Measurements from ENCODE around the gene DICER1.

Gene DICER1

GRCh38 chr14:95048771-95049312 lies 108.5 kb downstream of the DICER1 start:
- Histone ChIP-seq H3K4me3 (no peak overlapping the region), H3K27ac (no peak overlapping the region)

- Histone ChIP-seq H3K4me3 (no peak overlapping the region), H3K27ac (no peak overlapping the region)
These were observed 109.6 kb downstream of the DICER1 start for GRCh38 chr14:95047754-95048153.

- no peak overlapping the region for H3K4me3 ChIP-seq
- no peak overlapping the region for H3K27ac ChIP-seq
These were observed 110.3 kb downstream of the DICER1 start for GRCh38 chr14:95046711-95047681.

GRCh38 chr14:95045836-95046430 lies 111.4 kb downstream of the DICER1 start:
- Histone ChIP-seq H3K4me3 (no peak overlapping the region), H3K27ac (no peak overlapping the region)

- Histone ChIP-seq H3K27ac (no peak overlapping the region), H3K4me3 (no peak overlapping the region)
These were observed 112.1 kb downstream of the DICER1 start for GRCh38 chr14:95045106-95045701.

GRCh38 chr14:95044463-95045105 lies 112.7 kb downstream of the DICER1 start:
- Histone ChIP-seq H3K27ac (no peak overlapping the region), H3K4me3 (no peak overlapping the region)

- Histone ChIP-seq H3K4me3 (no peak overlapping the region), H3K27ac (no peak overlapping the region)
These were observed 113.4 kb downstream of the DICER1 start for GRCh38 chr14:95043732-95044462.

GRCh38 chr14:95043314-95043713 lies 114.0 kb downstream of the DICER1 start:
- Histone ChIP-seq H3K4me3 (no peak overlapping the region), H3K27ac (peak overlapping the region in 1 of 21 experiments; percentile 58)

- peak overlapping the region in 2 of 21 experiments; percentile 31 to 51 for H3K27ac ChIP-seq
- H3K4me3 ChIP-seq: no peak overlapping the region
These were observed 115.8 kb downstream of the DICER1 start for GRCh38 chr14:95041477-95042020.

- Histone ChIP-seq H3K27ac (peak overlapping the region in 2 of 21 experiments; percentile 31 to 51), H3K4me3 (no peak overlapping the region)
These were observed 116.4 kb downstream of the DICER1 start for GRCh38 chr14:95040708-95041476.

- H3K4me3 ChIP-seq: no peak overlapping the region
- H3K27ac ChIP-seq: no peak overlapping the region
These were observed 117.4 kb downstream of the DICER1 start for GRCh38 chr14:95039993-95040348.

- H3K27ac ChIP-seq: no peak overlapping the region
- H3K4me3 ChIP-seq: no peak overlapping the region
These were observed 117.9 kb downstream of the DICER1 start for GRCh38 chr14:95039259-95039992.

- no peak overlapping the region for H3K27ac ChIP-seq
- no peak overlapping the region for H3K4me3 ChIP-seq
These were observed 118.6 kb downstream of the DICER1 start for GRCh38 chr14:95038521-95039250.

GRCh38 chr14:95037273-95037672 lies 120.1 kb downstream of the DICER1 start:
- Histone ChIP-seq H3K4me3 (no peak overlapping the region), H3K27ac (no peak overlapping the region)
